DMS 273 (cell line): ENCODE measurements around the gene INHBA.
A peak's percentile ranks its signal among the peaks of the same experiment; 100 is the strongest.

Experiments
- DNase-seq: peaks from one replicate; lab custom pipeline; 2025; ENCODE audit not compliant: unreplicated experiment; lab: John Stamatoyannopoulos, UW

INHBA gene

DNA sequence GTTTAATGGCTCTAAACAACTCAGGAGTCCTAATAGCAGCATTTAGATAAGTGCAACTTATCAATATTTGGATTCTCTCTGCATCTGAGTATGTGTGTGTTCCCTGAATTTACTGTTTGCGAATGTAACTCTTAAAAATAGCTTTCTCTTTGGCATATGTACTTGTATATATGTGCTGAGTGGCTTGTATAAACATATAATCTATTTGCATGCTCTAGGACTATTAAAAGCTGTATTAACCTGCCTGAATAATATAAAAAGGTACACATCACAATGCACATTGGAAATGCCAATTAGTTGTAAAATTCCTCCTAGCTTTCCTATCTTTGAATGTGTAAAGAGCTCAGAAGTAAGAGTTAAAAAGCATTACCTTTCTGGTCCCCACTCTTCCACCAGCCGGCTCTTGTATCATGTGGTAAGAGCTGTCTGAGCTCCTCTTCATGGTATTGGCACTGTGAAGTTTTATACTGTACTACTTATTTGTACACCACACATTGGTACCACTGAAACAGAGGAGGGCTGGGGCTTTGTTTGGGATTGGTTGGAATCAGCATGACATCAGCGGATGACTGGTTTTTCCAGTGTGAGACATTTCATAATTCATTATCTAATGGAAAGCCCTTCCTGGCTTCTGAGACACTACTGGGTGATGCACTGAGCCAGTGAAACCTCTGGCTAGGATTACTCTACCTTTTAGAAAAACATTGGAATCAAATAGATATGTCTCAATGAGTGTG lies at the start of gene INHBA:
INHBA (minus strand) TSS at position 456 of the 737 bp plus-strand sequence. CDS start 2,716 bp downstream, outside the sequence.
- DNase-seq, result peak; percentile 28

DNA sequence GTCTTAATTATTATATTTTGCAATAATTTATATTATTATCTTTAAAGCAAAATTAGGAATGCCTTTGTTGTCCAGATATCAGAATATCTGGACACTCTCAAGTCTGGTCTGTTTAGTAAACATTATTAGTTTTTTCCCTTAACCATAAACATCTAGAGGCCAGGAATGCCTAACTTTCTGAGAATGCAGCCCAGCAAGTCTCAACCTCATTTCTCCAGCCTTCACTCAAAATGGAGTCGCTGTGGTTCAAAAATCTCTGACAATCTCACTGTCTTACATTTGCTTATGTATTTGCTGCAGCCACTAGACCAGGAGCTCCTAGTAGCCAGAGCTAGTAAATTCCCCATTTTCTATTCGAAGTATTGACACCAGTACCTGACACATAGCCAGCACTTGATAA lies 49.7 kb upstream of the INHBA start:
- DNase-seq, result no peak

DNA sequence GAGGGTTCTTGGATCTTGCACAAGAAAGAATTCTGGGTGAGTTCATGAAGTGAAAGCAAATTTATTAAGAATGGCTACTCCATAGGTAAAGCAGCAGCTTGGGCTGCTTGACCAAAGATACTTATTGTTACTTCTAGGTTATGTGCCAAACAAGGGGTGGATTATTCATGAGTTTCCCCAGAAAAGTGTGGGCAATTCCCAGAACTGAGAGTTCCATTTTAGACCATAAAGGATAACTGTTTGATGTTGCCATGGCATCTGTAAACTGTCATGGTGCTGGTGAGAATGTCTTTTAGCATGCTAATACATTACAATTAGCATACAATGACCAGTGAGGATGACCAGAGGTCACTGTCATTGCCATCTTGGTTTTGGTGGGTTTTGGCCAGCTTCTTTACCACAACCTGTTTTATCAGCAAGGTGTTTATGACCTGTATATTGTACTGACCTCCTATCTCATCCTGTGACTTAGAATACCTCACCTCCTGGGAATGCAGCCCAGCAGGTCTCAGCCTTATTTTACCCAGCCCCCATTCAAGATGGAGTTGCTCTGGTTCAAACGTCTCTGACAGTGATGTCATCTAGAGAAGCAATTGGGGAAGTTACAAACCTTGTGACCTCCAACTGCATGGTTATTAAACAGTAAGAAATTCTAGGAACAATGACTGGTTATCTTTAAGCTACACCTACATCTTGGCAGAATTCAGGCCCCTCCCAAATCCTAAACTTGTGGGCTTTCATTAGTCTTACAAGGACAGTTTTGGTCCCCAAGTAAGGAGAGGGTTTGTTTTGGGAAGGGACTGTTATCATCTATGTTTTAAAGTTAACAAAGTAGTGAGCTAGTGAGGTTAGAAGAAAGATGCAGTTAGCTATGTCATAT lies 48.0 kb upstream of the INHBA start:
- DNase-seq, result no peak

DNA sequence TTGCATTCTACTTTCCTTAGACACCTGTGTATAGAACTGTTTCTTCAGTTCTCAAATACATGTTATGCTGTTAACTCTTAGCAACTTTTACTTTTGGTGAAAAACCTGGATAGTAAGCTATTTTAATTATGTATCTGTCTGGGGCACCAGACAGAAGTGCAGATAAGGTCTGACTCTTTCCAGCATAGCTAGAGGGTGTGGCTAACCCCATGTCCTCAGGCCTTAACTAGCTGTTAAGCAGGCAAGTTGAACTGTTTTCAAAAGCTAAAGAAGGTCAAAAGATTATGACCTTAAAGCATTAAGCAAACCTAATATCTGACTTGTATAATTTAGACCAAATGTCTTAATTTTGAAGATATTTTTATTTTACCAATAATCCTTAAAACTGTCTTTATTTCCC lies 45.1 kb upstream of the INHBA start:
- DNase-seq, result no peak

DNA sequence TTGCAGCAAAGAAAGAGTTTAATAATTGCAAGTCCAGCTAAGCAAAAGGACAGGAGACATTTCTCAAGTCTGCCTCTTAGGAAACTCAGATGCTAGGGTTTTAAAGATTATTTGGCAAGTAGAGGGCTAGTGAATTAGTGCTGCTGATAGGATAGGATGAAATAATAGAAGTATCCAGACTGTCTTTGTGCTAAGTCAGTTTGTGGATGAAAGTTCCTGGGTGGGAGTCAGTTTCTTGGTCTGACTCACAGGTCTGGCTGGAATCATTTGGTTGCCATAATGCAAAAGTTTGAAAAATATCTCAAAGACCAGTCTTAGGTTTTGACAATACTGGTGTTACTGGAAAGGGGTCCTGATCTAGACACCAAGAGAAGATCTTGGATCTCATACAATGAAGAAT lies 42.6 kb upstream of the INHBA start:
- DNase-seq, result no peak

DNA sequence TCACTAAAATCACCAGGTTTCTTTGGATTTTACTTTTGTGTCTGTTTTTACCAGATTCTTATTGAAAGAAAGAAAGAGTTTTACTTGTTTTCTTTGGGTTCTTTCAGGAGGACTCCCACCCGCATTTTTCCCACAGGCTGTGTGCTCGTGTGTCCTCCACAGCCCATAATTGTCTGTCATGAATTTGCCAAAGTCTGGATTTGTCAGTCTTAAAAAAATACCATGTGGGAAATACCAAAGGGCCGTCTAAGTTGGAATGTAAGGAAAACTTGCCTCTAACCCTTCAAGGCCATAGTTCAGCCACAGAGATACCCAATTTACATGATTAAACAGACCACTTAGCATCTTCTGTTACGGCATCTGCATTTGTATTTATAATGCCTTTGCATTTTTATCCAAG lies 41.3 kb upstream of the INHBA start:
- DNase-seq, result no peak

DNA sequence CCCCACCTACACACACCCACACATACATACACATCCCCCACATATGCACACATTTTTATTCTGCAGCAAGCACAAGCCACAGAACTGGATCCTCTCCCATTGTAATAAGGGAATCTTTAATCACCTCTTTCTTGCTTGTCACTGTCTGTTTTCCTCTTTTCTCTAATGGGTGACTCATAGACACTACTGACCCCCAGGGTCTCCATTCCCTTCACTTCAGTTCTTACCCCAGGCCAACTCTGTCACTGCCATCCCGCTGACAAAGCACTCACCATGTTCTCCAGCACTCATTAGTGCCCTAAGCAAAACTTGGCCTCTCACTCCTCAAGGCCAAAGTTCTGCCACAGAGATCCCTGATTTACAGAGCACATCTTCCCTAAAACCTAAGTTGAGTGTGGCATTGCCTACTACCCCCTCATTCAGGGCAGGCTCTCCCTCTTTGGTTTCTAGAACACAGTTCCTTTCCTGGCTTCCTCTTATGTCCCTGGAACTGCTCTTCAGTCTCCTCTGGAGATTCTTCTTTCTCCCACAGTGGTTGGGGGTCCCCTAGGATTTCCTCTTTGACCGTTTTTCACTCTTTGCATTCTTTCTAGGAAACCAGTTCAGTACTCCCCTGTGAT lies 39.6 kb upstream of the INHBA start:
- no peak for DNase-seq

DNA sequence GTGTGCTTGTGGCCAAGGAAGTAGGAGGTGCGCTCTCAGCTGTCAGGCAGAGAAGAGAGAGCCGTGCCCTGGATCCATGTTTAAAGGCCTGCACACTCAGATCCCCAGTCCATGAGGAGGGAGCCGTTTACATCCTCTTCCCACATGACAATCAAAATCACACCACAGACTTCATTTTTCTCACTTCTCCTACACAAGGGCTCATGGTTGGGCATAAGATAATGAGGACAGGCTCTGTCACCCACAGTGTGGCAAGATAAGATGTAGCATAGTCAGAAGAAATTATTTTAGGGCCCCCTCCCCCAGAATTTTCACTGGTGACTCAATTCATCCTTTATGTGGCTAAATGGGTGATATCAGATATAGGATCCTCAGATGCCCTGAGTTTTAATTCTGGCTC lies 35.9 kb upstream of the INHBA start:
- DNase-seq, result no peak

DNA sequence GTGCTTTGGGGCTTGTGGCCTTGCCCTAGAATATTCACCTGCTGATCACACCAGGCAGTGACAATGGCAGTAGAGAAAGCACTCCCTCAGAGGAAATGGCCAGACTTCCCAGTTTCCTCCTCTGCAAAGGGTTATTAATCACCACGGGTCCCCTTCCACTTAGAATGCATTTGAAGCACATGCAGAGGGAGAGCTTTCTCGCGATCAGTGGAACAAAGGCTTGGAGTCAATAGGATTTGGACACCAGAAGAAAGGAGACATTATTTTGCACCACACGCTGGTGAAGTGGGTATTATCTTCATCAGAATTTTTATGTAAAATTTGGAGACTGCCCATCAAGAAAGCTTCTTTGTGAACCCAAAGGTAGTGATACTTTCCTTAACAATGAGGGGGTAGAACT lies 35.4 kb upstream of the INHBA start:
- DNase-seq, result no peak

DNA sequence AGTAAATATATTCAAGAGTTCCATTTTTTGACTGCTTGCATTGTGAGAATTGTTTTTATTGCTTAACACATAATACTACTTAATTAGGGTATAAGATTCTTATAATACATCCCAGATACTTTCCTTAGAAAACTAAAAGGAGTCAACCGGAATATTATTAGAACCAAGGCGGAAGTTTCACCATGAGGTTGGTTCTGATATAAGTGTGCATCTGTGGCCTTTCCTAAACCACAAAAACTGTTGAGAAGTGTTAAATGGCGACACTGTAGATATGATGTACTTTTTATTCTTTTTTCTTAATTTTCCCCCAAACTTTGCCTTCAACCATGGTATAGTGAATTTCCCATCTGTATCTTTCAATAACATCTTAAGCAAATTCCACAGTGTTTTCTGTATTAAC lies 32.3 kb upstream of the INHBA start:
- no peak for DNase-seq

DNA sequence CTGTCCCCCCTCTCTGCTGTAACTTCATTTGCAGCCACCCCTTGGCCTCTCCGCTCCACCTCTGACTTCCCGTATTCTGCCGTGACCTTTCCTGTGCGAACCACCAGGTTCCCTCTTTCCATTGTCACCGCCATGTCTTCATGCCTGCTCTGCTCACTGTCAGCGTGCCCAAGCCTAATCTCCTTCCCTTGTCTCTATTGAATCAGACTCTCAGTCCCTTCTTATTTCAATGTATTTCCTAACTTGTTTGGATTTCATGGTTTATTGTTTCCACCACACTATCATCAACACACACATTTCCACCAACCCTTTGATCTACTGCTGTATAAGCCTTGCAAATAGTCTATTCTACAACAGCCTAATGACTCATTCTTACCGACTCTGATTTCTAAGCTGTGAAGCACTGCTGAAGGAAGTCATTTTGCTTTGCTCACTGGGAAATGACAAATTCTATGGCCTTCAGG lies 30.0 kb upstream of the INHBA start:
- no peak for DNase-seq

DNA sequence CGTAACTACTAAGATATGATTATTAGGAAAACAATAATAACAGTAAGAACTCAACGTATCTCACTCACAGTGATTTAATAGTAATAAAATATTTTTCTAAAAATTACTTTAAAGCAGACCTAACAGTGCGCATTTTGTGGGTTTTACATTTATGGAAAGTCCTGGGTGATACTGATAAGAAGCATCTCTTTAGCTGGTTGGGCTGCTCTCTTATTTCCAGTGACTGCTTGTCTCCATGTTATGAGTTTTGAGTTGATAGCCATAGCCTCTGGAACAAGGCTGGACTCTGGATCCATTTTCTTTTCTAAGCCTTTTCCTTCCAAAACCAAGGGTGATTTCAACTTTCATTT lies 29.5 kb upstream of the INHBA start:
- no peak for DNase-seq

DNA sequence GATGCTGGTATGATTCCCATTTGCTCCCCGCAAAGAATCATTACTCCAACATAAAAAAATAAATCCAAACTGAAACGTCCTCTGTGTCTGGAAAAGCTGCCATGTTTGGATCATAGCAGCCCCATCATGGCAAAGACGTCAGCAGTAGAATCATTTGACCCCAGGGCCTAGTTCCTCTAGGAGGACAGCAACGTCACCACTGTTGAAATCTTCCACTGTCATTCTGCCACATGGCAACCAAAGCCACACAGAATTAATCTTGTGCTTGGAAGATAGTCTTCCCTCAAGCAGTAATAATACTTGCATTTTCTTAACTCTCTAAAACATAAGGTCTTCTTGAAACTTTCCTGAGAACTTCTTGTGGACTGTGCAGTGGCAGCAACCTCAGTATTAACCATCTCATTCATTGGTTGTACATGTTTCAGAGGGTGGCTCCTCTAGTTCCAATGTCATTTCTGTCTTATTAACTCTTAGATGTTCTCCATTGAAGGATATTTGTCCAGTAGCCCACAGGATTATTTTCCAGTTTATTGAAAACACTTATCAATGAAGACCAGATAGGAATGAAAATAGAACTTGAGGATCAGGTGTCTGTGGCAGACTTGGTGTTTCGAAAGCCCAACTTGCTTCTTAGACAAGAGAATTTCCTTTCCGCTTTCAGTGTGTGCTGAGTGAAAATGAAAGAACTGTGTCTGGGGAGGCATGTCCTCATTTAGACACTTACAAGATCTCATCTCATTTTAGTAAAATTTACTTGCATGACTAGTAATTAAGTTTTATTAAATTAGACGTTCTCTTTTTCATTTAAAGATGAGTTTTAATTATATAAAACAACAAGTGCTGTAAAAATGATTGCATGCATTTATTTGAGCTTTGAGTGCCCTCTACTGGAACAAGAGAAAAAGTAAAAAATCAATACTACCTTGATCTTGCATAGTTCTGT lies 28.9 kb upstream of the INHBA start:
- DNase-seq, result peak; percentile 48

DNA sequence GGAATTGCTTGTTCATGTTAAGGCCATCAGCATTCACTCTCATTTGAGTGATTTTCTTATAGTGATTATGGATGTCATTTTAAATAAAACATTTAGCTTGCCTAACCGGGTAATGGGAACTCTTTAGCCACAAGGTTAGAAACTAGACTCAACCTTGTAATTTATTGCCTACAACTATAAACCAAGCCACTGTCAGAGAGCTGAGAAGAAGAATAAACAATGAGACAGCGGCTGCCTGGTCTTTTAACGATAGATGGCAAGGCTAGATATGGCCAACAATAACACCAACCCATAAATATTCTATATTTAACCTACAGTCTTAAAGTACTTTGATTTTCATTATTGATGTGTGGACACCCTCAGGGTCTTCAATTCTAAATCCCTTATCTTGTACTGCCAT lies 27.8 kb upstream of the INHBA start:
- DNase-seq, result no peak

DNA sequence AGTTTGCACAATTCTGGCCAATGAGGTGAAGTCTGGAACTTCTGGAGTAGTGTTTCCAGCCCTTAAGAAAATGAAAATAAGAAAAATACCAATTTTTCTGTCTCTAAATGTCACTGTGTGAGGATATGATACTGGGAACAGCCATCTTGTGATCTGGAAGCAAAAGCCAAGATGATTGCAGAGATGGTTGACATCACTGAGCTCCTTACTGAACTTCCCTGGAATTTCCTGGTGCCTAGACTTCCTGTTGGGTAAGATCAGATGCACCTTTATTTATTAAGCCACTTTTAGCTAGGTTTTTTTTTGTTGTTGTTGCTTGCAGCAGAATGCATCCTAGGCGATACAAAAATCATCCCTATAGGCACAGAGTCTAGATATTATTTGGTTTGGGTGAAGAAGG lies 27.3 kb upstream of the INHBA start:
- no peak for DNase-seq

DNA sequence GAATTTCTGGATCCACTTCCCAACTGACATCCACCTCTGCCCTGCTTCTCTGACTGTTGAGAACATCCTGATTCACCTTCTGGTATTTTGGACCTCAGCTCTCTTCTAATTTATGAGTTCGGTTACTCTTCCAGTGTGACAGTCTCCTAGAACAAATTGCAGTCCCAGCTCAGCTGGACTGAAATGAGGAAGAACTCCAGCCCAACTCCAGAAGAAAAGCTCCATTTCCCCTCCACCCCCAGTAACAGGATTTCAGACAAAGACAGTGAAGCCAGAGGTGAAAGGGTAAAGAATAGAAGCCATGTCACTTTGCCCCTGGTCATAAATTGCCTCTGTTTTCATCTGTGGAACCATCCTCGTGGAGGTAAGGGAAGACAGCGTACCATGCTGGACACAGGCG lies 26.2 kb upstream of the INHBA start:
- no peak for DNase-seq

DNA sequence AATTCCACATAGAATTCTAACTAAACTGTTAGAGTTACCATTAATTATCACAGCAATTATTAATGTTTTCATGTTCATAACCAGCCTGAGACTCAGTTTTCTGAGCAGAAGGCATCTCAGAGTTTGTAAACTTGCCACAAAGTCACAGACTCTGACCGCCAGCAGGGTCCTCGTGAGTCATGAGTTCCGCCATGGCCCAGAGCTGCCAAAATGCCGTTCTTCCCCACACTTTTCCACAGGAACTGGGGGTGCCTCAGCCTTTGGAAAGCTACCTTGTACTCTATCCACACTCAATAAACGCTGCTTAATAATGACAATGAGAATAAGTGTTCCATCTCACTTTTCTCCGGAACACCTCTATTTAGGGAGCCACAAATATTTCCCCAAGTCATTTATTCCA lies 22.1 kb upstream of the INHBA start:
- DNase-seq, result no peak

DNA sequence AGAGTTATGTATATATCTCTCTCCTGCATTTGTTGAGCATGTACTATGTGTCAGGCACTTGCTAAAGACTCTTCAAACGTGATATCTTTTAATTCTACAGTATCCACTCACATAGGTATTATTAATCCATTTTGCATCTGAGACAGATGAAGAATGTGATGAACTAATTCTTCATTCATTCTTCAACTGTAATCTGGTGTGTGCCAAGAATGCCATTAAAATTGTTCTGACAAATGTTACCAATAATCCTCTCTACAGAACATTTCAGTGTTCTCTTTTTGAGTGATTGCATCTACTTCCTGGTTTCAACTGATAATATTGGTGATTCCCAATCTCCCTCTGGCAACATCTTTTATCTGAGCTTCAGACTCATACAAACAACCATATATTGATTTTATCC lies 18.0 kb upstream of the INHBA start:
- DNase-seq, result no peak

DNA sequence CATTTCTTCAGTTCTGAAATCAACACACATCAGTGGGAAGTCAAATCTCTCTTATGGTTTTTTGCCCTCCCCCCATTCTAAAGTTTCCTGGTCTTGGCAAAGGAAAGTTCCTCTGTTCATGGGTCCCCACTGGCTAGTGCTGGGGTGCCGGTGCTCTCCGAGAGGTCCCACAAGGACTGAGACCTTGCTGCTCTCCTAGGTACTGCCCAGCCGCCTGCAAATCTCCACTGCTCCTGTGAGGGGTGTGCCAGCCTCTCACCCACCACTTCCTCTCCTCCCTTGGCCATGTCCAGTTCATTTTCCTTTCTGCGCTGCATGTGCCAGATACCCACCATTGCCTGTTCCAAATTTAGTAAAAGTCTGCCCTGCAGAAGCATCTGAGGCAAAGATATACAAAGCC lies 17.2 kb upstream of the INHBA start:
- DNase-seq, result no peak

DNA sequence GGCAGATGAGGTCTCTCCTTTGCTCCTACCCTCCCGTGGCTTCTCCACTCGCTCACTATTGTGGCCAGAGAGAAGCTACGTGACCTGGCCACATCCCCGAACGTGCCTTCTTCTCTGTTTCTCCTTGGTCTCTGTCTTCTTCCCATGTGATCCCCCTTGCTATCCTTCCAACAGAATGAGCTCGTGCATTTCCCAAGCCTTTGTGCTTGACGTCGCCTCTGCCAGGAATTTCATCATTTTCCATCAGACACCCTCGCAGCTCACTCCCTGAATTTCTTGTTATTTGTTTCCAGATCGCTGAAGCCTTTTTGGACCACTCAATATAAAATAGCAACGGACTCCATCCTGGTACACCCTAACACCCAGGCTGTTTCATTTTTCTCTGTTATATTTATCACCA lies 13.8 kb upstream of the INHBA start:
- DNase-seq, result no peak

DNA sequence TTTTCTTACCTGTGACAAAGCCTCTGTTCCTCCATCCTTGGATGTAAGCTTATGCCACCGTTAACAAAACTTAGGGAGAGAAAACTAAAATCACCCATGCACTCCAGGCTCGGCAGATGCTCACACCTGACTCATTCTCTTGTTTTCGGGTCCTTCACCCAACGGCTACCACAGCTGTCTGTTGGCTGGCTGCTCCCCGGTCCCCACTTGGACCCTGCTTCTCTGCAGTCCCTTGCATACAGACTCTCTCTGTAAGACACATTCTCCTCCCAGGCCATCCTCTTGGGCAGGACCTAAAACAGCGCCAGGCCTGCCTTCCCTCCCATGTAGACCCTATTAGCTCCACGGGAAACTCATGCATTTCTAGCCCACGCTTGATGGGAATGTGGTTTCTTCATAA lies 12.1 kb upstream of the INHBA start:
- DNase-seq, result no peak
